Femur (tissue), 1 donor: ENCODE data around the gene AHCYL2.
"Not testable (repeated sequence)": the region's sequence is repeated elsewhere in the genome, so short reads cannot be mapped to it uniquely, and the experiment has no call there.

Experiments
- DNase-seq: peaks from one replicate; pipeline ENCODE4 v3.0.0-alpha.2; 2017

The AHCYL2 gene

GRCh38 chr7:129462420-129462819, 237.6 kb downstream of the AHCYL2 start:
- DNase-seq, result no peak

- DNase-seq, result no peak
Observed at GRCh38 chr7:129464194-129464593, 239.4 kb downstream of the AHCYL2 start.

GRCh38 chr7:129465080-129465479, 240.2 kb downstream of the AHCYL2 start:
- DNase-seq, result no peak

GRCh38 chr7:129466796-129467195, 242.0 kb downstream of the AHCYL2 start:
- peak; percentile 35 for DNase-seq

GRCh38 chr7:129468087-129468486, 243.3 kb downstream of the AHCYL2 start:
- no peak for DNase-seq

- no peak for DNase-seq
Observed at GRCh38 chr7:129468547-129468946, 243.7 kb downstream of the AHCYL2 start.

GRCh38 chr7:129469930-129470329, 245.1 kb downstream of the AHCYL2 start:
- DNase-seq, result no peak

GRCh38 chr7:129470411-129470810, 245.6 kb downstream of the AHCYL2 start:
- DNase-seq, result no peak

GRCh38 chr7:129471402-129471827, 246.6 kb downstream of the AHCYL2 start:
- no peak for DNase-seq

GRCh38 chr7:129475931-129476330, 251.1 kb downstream of the AHCYL2 start:
- DNase-seq, result not testable (repeated sequence)

GRCh38 chr7:129476398-129476797, 251.6 kb downstream of the AHCYL2 start:
- not testable (repeated sequence) for DNase-seq
